Suprapubic skin (tissue), 4 donors: ENCODE results near the gene SYT14. TPM values are rescaled to one million over a fixed set of nuclear protein-coding genes. Genes with fewer than 3 reads are reported as not detected.

Experiments used
- DNase-seq, 2 donors: peaks; one replicate each; pipeline ENCODE4 v3.0.0-alpha.2; 2019; ENCODE audit warnings: low spot score in 2 of 2
- H3K27ac ChIP-seq: fragments of 200-600 bp; sonication (generic); one replicate; pipeline ENCODE4 v1.5.1; 2019
- H3K27me3 ChIP-seq: fragments of 200-600 bp; sonication (generic); one replicate; pipeline ENCODE4 v1.5.1; 2019
- H3K36me3 ChIP-seq: fragments of 200-600 bp; sonication (generic); one replicate; pipeline ENCODE4 v1.5.1; 2019
- H3K4me1 ChIP-seq: fragments of 200-600 bp; sonication (generic); one replicate; pipeline ENCODE4 v1.5.1; 2019
- H3K4me3 ChIP-seq: fragments of 200-600 bp; sonication (generic); one replicate; pipeline ENCODE4 v1.5.1; 2019; ENCODE audit warnings: mild to moderate bottlenecking
- H3K9me3 ChIP-seq: fragments of 200-600 bp; sonication (generic); one replicate; pipeline ENCODE4 v1.5.1; 2019
- CTCF ChIP-seq, 2 donors: fragments of 200-600 bp in 1 of 2; fragments of 450-650 bp in 1 of 2; sonication (generic) in 1 of 2; IDR thresholded peaks; one replicate each; pipeline ENCODE4 v1.5.1; 2016 to 2019; ENCODE audit warnings: antibody characterized with exemption in 2 of 2, mild to moderate bottlenecking in 1 of 2, moderate library complexity in 1 of 2
- EP300 ChIP-seq: sonication (generic); formaldehyde crosslinking; IDR thresholded peaks from one replicate; pipeline ENCODE4 v1.6.1; 2017; ENCODE audit warnings: antibody characterized with exemption
- POLR2A ChIP-seq, 2 donors: fragments of 450-650 bp; IDR thresholded peaks; one replicate each; pipeline ENCODE4 v1.6.1; 2017; ENCODE audit warnings: antibody characterized with exemption in 2 of 2, mild to moderate bottlenecking in 2 of 2, moderate library complexity in 2 of 2
- POLR2AphosphoS5 ChIP-seq, 3 donors: sonication (generic); formaldehyde crosslinking; IDR thresholded peaks; one replicate each; pipeline ENCODE4 v1.6.1; 2017; ENCODE audit warnings: antibody characterized with exemption in 3 of 3
- WGBS: methylation state at CpG from one replicate; pipeline ENCODE4 v1.1.5; 2018; 5-methylcytosine and 5-hydroxymethylcytosine counted together
- total RNA-seq, 4 donors: library from RNA; depleted of rRNA; stranded (reverse); fragments of >200 nt; gene quantifications; one replicate each; pipeline ENCODE4 v1.1.0, GENCODE V29; 2016

The SYT14 gene
- total RNA-seq, 4 donors from 2014 or later = 0.26 TPM; not detected in 3

- no peak for TF ChIP-seq POLR2AphosphoS5 (IDR thresholded peaks at IDR 0.05)
- no peak for TF ChIP-seq EP300
- TF ChIP-seq CTCF (IDR thresholded peaks at IDR 0.05) = no peak
- no peak for TF ChIP-seq POLR2A (IDR thresholded peaks at IDR 0.05)
- no peaks in the 10 kb centered on the region for H3K4me1 ChIP-seq
- H3K27ac ChIP-seq = no peak overlapping the region
- WGBS = 76% methylated on average over 3 of the region's 3 CpGs
- H3K36me3 ChIP-seq = no peaks in the 10 kb centered on the region
- no peak overlapping the region for H3K4me3 ChIP-seq
- H3K27me3 ChIP-seq = no peaks in the 10 kb centered on the region
- no peak for DNase-seq
- peaks cover 5% of the 10 kb centered on the region for H3K9me3 ChIP-seq
Observed at GRCh38 chr1:210198840-210199239, 260.8 kb downstream of the SYT14 start.

DNA sequence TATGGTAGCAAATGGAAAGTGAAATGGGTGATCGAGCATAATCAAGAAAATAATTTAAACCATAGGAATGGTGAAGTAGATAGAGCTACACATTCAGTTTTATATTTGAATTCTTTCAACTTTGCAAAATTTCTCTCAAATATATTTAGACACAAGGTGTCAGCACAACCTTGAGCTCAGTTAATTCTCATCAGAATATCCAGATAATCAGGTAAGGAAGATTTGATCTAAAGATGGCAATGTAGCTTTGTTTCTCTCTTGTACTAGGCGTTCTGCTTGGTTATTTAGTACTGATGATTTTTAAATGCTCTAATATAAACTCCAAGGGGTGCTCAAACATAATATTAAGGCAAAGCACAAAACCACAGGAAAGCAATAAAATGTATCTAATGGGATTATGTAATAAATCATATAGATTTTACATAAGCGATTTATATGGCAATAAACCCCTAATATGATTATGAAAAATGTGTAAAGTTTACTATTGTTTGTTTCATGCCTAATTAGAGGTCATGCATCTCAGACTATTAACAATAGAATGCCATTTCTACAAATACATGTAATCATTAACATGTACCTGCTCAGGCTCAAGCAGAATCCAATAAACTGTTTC, 262.2 kb downstream of the SYT14 start:
- WGBS = 48% methylated on average over 3 of the region's 3 CpGs
- Histone ChIP-seq H3K9me3 (no peaks in the 10 kb centered on the region), H3K4me3 (no peak overlapping the region), H3K27me3 (no peaks in the 10 kb centered on the region), H3K4me1 (no peaks in the 10 kb centered on the region), H3K27ac (no peak overlapping the region), H3K36me3 (no peaks in the 10 kb centered on the region)
- DNase-seq = no peak
- TF ChIP-seq POLR2A (IDR thresholded peaks at IDR 0.05) (no peak), CTCF (IDR thresholded peaks at IDR 0.05) (no peak), POLR2AphosphoS5 (IDR thresholded peaks at IDR 0.05) (no peak)

GRCh38 chr1:210201681-210202080, 263.7 kb downstream of the SYT14 start:
- Histone ChIP-seq H3K9me3 (no peaks in the 10 kb centered on the region), H3K4me3 (no peak overlapping the region), H3K27me3 (no peaks in the 10 kb centered on the region), H3K27ac (no peak overlapping the region), H3K4me1 (no peaks in the 10 kb centered on the region), H3K36me3 (no peaks in the 10 kb centered on the region)
- WGBS = 55% methylated on average over 3 of the region's 3 CpGs
- DNase-seq = no peak
- TF ChIP-seq EP300 (no peak), CTCF (IDR thresholded peaks at IDR 0.05) (no peak), POLR2A (IDR thresholded peaks at IDR 0.05) (no peak), POLR2AphosphoS5 (IDR thresholded peaks at IDR 0.05) (no peak)

DNA sequence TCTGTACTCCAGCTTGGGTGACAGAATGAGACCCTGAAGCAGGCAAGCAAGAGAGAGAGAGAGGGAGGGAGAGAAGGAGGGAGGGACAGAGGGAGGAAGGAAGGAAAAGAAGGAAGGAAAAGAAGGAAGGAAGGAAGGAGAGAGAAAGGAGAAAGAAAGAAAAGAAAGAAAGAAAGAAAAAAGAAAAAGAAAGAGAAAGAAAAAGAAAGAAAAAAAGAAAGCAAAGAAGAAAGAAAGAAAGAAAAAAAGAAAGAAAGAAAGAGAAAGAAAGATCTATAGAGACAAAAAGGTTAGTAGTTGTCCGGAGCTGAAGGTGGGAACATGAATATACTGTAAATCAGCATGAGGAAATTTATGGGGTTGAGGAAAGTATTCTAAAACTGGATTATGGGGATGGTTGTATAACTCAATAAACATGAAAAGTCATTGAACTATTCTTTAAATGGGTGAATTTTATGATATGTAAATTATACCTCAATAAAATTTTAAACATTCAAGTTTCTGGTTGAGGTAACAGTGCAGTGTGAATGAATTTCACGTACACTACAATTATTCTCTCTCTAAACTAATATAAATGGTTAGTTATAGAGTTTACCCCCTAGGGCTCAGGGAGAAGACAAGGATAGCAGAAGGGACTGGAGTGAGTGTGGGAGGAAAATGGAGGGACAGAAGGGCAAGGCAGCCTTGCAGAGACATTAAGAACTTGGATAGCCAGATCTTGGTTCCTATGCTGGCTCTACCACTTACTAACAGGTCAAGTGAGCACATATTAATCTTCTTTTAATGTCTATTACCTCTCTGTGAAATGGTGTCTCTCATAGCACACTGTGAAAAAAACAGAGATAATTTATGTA, 269.8 kb downstream of the SYT14 start:
- WGBS = 91% methylated on average over 2 of the region's 2 CpGs

More for the DNA sequence above, 269.8 kb downstream of the SYT14 start:
- H3K4me1 ChIP-seq = no peaks in the 10 kb centered on the region
- no peaks in the 10 kb centered on the region for H3K36me3 ChIP-seq
- H3K4me3 ChIP-seq = no peak overlapping the region
- no peak for DNase-seq
- no peak overlapping the region for H3K27ac ChIP-seq
- H3K27me3 ChIP-seq = no peaks in the 10 kb centered on the region
- TF ChIP-seq POLR2A (IDR thresholded peaks at IDR 0.05) (no peak), EP300 (no peak), CTCF (IDR thresholded peaks at IDR 0.05) (no peak), POLR2AphosphoS5 (IDR thresholded peaks at IDR 0.05) (no peak)
- no peaks in the 10 kb centered on the region for H3K9me3 ChIP-seq
